ENCODE measurements around the gene ENDOU.

- TF ChIP-seq OSR1 (CRISPR knock-in tag; IDR thresholded peaks at IDR 0.05): no peak
- TF ChIP-seq ARNTL (CRISPR knock-in tag; IDR thresholded peaks at IDR 0.05; ENCODE audit: borderline replicate concordance, low read depth): no peak
- TF ChIP-seq RARB (CRISPR knock-in tag; IDR thresholded peaks at IDR 0.05): no peak
- no peak for TF ChIP-seq PATZ1 (CRISPR knock-in tag; IDR thresholded peaks at IDR 0.05; ENCODE audit: borderline replicate concordance)
- TF ChIP-seq TCF4 (CRISPR knock-in tag; IDR thresholded peaks at IDR 0.05; ENCODE audit: borderline replicate concordance): no peak
- no peak for TF ChIP-seq ZNF565 (CRISPR knock-in tag; conservative IDR thresholded peaks at IDR 0.05; ENCODE audit: low read depth)
- TF ChIP-seq ZC3H10 (CRISPR knock-in tag; IDR thresholded peaks at IDR 0.05): no peak
- TF ChIP-seq ZFP3 (CRISPR knock-in tag; IDR thresholded peaks at IDR 0.05): no peak
- TF ChIP-seq BACH2 (CRISPR knock-in tag; IDR thresholded peaks at IDR 0.05; ENCODE audit: borderline replicate concordance): no peak
- TF ChIP-seq ZFP30 (CRISPR knock-in tag; IDR thresholded peaks at IDR 0.05): no peak
- no peak for TF ChIP-seq ISL1 (CRISPR knock-in tag; IDR thresholded peaks at IDR 0.05)
- TF ChIP-seq CSRNP3 (CRISPR knock-in tag; IDR thresholded peaks at IDR 0.05): no peak
- TF ChIP-seq SNAI2 (CRISPR knock-in tag; IDR thresholded peaks at IDR 0.05): no peak
Measured at GRCh38 chr12:47748507-47748828, 23.2 kb upstream of the ENDOU start.

All from SK-N-SH treated with all-trans-retinoic acid at 6 μM for 48 hours (cell line).